ENCODE results near the gene TNFRSF4. TPM values are rescaled to one million over a fixed set of nuclear protein-coding genes. Genes with fewer than 3 reads are reported as not detected.

TNFRSF4 gene
- total RNA-seq, 1 donor from 2014 or later, result not detected

- H3K4me1 ChIP-seq, result no peaks in the 10 kb centered on the region
- no peak overlapping the region for H3K27ac ChIP-seq
- intact Hi-C loops (cut with DNase I), result no loop called here
Measured at GRCh38 chr1:1259951-1260600, 46.1 kb upstream of the TNFRSF4 start.

GRCh38 chr1:1259540-1259939, 45.6 kb upstream of the TNFRSF4 start:
- Histone ChIP-seq H3K4me3 (no peak overlapping the region), H3K36me3 (peaks cover 0 to 60% of the 10 kb centered on the region in 2 donors), H3K9me3 (no peaks in the 10 kb centered on the region), H3K4me1 (no peaks in the 10 kb centered on the region), H3K27ac (no peak overlapping the region), H3K27me3 (no peaks in the 10 kb centered on the region)
- intact Hi-C loops (cut with DNase I), result no loop called here
- no peak for DNase-seq (ENCODE audit: extremely low spot score in 2 of 2)
- TF ChIP-seq CTCF (IDR thresholded peaks at IDR 0.05) (no peak), POLR2AphosphoS5 (IDR thresholded peaks at IDR 0.05; ENCODE audit: insufficient read depth in 1 of 2, low read depth in 1 of 2) (no peak), POLR2A (IDR thresholded peaks at IDR 0.05) (no peak)

More at GRCh38 chr1:1259951-1260600, 46.1 kb upstream of the TNFRSF4 start:
- Histone ChIP-seq H3K9me3 (no peaks in the 10 kb centered on the region), H3K4me3 (no peak overlapping the region), H3K27me3 (no peaks in the 10 kb centered on the region), H3K36me3 (peaks cover 0 to 60% of the 10 kb centered on the region in 2 donors)
- no peak for DNase-seq (ENCODE audit: extremely low spot score in 2 of 2)
- TF ChIP-seq CTCF (IDR thresholded peaks at IDR 0.05) (no peak), POLR2AphosphoS5 (IDR thresholded peaks at IDR 0.05; ENCODE audit: insufficient read depth in 1 of 2, low read depth in 1 of 2) (no peak), POLR2A (IDR thresholded peaks at IDR 0.05) (no peak)

GRCh38 chr1:1259119-1259488, 45.2 kb upstream of the TNFRSF4 start:
- Histone ChIP-seq H3K9me3 (no peaks in the 10 kb centered on the region), H3K27me3 (no peaks in the 10 kb centered on the region), H3K27ac (no peak overlapping the region), H3K4me1 (no peaks in the 10 kb centered on the region), H3K4me3 (no peak overlapping the region), H3K36me3 (peaks cover 0 to 61% of the 10 kb centered on the region in 2 donors)
- intact Hi-C loops (cut with DNase I), result no loop called here
- no peak for DNase-seq (ENCODE audit: extremely low spot score in 2 of 2)
- TF ChIP-seq CTCF (IDR thresholded peaks at IDR 0.05) (no peak), POLR2A (IDR thresholded peaks at IDR 0.05) (no peak), POLR2AphosphoS5 (IDR thresholded peaks at IDR 0.05; ENCODE audit: insufficient read depth in 1 of 2, low read depth in 1 of 2) (no peak)

- no peaks in the 10 kb centered on the region for H3K27me3 ChIP-seq
- no peak for DNase-seq (ENCODE audit: extremely low spot score in 2 of 2)
- H3K36me3 ChIP-seq, result peaks cover 0 to 53% of the 10 kb centered on the region in 2 donors
- no peaks in the 10 kb centered on the region for H3K4me1 ChIP-seq
- intact Hi-C loops (cut with DNase I), result no loop called here
- TF ChIP-seq CTCF (IDR thresholded peaks at IDR 0.05) (no peak), POLR2AphosphoS5 (IDR thresholded peaks at IDR 0.05; ENCODE audit: insufficient read depth in 1 of 2, low read depth in 1 of 2) (no peak)
- H3K27ac ChIP-seq, result no peak overlapping the region
- no peaks in the 10 kb centered on the region for H3K9me3 ChIP-seq
- H3K4me3 ChIP-seq, result no peak overlapping the region
Measured at GRCh38 chr1:1256956-1257871, 43.3 kb upstream of the TNFRSF4 start.

GRCh38 chr1:1255611-1256010, 41.7 kb upstream of the TNFRSF4 start:
- no peak overlapping the region for H3K4me3 ChIP-seq
- H3K36me3 ChIP-seq, result peaks cover 0 to 46% of the 10 kb centered on the region in 2 donors
- no peaks in the 10 kb centered on the region for H3K9me3 ChIP-seq
- no peak for DNase-seq (ENCODE audit: extremely low spot score in 2 of 2)
- H3K27me3 ChIP-seq, result no peaks in the 10 kb centered on the region
- no peak for TF ChIP-seq POLR2AphosphoS5 (IDR thresholded peaks at IDR 0.05; ENCODE audit: insufficient read depth in 1 of 2, low read depth in 1 of 2)
- intact Hi-C loops (cut with DNase I), result no loop called here
- no peaks in the 10 kb centered on the region for H3K4me1 ChIP-seq
- no peak overlapping the region for H3K27ac ChIP-seq
